Keratinocyte (primary cell): Measurements from ENCODE around the gene NEGR1.

Experiments
- CTCF ChIP-seq, 3 experiments: IDR thresholded peaks in 1 of 3; conservative IDR thresholded peaks in 1 of 3; optimal IDR thresholded peaks in 1 of 3; 2 replicates in 2 of 3; 3 replicates in 1 of 3; pipeline versions ENCODE3 to v1.5.1; 2011; ENCODE audit warnings: low read length in 3 of 3, mild to moderate bottlenecking in 3 of 3, moderate library complexity in 2 of 3, control low read depth in 1 of 3, inconsistent platforms in 1 of 3; ENCODE audit not compliant: insufficient read depth in 2 of 3; ENCODE audit errors: extremely low read depth in 1 of 3
- EZH2 ChIP-seq: IDR thresholded peaks from one replicate; pipeline ENCODE4 v1.6.1; 2012; ENCODE audit warnings: inconsistent platforms, mild to moderate bottlenecking, low read length, moderate library complexity

GRCh38 chr1:72129869-72130268, 152.5 kb downstream of the NEGR1 start:
- no peak for TF ChIP-seq CTCF (optimal IDR thresholded peaks at IDR 0.05 in 1 of 3, IDR thresholded peaks at IDR 0.05 in 1 of 3, conservative IDR thresholded peaks at IDR 0.05 in 1 of 3; ENCODE audit: extremely low read depth in 1 of 3, insufficient read depth in 2 of 3, low read length in 3 of 3)
- TF ChIP-seq EZH2 = no peak
